Measurements from ENCODE around the gene RTBDN.
A peak's percentile ranks its signal among the peaks of the same experiment; 100 is the strongest.

The RTBDN gene

DNA sequence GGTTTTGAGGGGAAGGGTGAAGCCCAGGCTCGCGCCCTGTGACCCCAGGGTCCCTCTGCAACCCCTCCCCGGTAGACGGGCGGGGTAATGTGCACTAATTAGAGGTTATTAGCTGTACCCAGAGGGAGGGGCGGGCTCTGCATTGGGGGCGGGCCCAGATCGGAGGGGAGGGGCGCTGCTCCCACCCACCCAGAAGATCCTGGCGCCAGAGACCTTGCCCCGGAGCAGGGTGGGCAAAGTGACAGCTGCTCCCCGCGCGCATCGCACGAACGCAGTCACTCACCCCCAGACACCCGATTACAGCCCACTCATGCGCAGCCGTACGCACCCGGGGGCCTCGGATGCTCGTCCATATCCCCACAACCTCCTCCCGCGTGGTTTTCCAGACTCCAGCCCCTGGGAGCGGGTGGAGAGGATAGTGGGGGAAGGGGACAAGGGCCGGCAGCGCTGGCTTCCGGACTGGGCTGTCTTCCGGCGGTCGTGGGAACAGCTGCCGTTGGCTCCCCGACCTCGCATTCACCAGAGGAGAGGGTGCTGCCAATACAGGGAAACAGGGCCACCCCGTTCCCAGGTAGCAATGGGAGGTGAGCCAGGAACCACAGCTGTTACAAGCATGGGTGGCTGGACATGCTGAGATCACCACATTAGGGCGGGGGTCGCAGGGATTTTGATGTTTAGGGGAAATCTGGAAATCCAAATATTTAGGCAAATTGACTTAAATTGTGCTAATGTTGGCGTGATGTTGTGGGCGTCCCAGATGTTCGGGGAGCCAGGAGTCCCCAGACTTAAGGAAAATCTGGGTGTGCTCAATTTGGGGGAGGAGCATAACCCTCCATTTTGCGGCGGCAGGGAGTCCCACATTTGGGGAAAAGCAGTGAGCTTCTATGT is 56.1 kb downstream of the RTBDN start:
- peak; percentile 65 for DNase-seq (ENCODE audit: low spot score)
- TF ChIP-seq, protein P1, sequence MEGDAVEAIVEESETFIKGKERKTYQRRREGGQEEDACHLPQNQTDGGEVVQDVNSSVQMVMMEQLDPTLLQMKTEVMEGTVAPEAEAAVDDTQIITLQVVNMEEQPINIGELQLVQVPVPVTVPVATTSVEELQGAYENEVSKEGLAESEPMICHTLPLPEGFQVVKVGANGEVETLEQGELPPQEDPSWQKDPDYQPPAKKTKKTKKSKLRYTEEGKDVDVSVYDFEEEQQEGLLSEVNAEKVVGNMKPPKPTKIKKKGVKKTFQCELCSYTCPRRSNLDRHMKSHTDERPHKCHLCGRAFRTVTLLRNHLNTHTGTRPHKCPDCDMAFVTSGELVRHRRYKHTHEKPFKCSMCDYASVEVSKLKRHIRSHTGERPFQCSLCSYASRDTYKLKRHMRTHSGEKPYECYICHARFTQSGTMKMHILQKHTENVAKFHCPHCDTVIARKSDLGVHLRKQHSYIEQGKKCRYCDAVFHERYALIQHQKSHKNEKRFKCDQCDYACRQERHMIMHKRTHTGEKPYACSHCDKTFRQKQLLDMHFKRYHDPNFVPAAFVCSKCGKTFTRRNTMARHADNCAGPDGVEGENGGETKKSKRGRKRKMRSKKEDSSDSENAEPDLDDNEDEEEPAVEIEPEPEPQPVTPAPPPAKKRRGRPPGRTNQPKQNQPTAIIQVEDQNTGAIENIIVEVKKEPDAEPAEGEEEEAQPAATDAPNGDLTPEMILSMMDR (IDR thresholded peaks at IDR 0.05; ENCODE audit: extremely low read depth, missing control alignments): no peak

DNA sequence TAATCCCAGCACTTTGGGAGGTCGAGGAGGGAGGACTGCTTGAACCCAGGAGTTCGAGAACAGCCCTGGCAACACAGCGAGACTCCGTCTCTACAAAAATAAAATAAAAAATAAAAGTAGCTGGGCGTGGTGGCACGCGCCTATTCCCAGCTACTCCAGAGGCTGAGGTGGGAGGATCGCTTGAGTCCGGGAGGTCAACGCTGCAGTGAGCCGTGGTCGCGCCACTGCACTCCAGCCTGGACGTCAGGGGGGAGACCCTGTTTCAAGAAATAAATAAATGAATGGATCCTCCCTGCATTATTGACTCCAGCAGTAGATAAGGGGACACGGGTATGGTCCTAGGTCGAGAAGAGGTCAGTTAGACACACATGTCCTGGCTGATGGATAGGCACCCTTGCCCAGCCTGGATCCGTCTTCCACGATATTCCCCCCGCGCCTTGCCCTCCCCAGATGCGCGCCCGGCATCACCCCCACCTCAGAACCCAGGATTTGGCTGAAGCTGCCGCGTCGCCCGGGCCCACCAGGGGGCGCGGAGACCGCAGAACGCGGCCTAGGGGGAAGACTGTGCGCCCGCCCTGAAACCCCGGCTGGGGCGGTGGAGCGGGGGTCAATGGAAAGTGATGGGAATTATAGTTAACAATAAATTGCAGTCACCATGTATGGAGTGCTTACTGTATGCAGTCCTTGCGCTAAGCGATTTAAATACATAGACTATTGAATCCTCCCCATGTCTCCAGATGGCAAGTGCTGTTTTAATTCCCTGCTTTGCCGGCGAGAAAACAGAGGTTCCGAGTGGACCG is 57.0 kb downstream of the RTBDN start:
- TF ChIP-seq, protein P1 (IDR thresholded peaks at IDR 0.05; ENCODE audit: extremely low read depth, missing control alignments): peak; percentile 88

More for the DNA sequence above, 57.0 kb downstream of the RTBDN start:
- DNase-seq (ENCODE audit: low spot score): peak; percentile 83

Data from GM20000 (cell line).